Measurements from ENCODE around the gene EZR.

DNA sequence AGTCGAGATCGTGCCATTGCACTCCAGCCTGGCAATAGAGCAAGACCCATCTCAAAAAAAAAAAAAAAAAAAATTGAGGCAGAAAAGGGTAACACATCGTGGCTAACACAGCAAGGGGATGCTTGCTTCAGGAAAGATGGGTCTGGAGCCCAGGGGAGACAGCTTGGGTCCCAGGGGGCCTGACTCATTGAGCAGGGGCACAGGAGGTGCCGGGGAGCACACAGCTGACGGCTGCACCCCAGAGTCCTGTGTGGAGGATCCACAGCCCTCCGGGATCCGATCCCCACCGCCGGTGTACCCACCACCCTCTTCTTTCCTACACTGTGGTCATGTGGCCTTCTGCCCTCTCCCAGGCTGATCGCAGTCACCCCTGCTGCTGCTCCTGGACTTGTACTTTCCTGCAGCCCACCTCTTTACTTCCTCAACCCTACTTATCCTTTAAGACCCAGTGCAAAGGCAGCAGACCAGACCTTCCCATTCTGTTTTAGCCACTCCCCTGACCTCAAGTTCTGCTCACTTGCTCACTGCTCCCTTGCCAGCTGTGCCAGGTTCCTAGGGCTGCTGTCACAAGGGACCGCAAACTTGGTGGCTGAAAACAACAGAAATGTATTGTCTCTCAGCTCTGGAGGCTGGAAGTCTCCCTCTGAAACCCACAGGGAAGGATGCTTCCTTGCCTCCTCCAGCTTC lies 17.6 kb upstream of the EZR start:
- TF ChIP-seq POLR2A (IDR thresholded peaks at IDR 0.05; ENCODE audit: low read length) (no peak), GATA1 (IDR thresholded peaks at IDR 0.05; ENCODE audit: low read depth, low read length) (no peak)
